Spleen (tissue), 11 donors: ENCODE measurements around the gene DYSF. TPM values are rescaled to one million over a fixed set of nuclear protein-coding genes. Genes with fewer than 3 reads are reported as not detected.

ENCODE experiments used
- DNase-seq: peaks from one replicate; pipeline ENCODE4 v3.0.0-alpha.2; 2020
- H3K27ac ChIP-seq, 8 donors: fragments of 200-600 bp; sonication (generic) in 7 of 8; 1 replicate in 4 of 8; 2 replicates in 4 of 8; pipeline versions ENCODE4 v1.5.0 to v1.8.0; 2016 to 2021; ENCODE audit warnings: inconsistent platforms in 4 of 8, mild to moderate bottlenecking in 4 of 8, moderate library complexity in 1 of 8
- H3K27me3 ChIP-seq, 7 donors: fragments of 200-600 bp; sonication (generic) in 6 of 7; replicated peaks in 1 of 7; 1 replicate in 4 of 7; 2 replicates in 3 of 7; pipeline versions ENCODE4 v1.5.0 to v1.8.0; 2016 to 2021; ENCODE audit warnings: inconsistent platforms in 3 of 7, mild to moderate bottlenecking in 1 of 7
- H3K36me3 ChIP-seq, 6 donors: fragments of 200-600 bp; sonication (generic) in 5 of 6; 1 replicate in 4 of 6; 2 replicates in 2 of 6; pipeline versions ENCODE4 v1.5.0 to v1.8.0; 2016 to 2021; ENCODE audit warnings: inconsistent platforms in 2 of 6
- H3K4me1 ChIP-seq, 6 donors: fragments of 200-600 bp; sonication (generic) in 5 of 6; 1 replicate in 3 of 6; 2 replicates in 3 of 6; pipeline versions ENCODE4 v1.5.0 to v1.8.0; 2016 to 2021; ENCODE audit warnings: inconsistent platforms in 3 of 6
- H3K4me3 ChIP-seq, 8 donors: fragments of 200-600 bp; sonication (generic) in 7 of 8; 1 replicate in 4 of 8; 2 replicates in 4 of 8; pipeline versions ENCODE4 v1.5.0 to v1.8.0; 2016 to 2021; ENCODE audit warnings: inconsistent platforms in 4 of 8, mild to moderate bottlenecking in 4 of 8, moderate library complexity in 2 of 8
- H3K9me3 ChIP-seq, 8 donors: fragments of 200-600 bp; sonication (generic) in 7 of 8; 1 replicate in 4 of 8; 2 replicates in 4 of 8; pipeline versions ENCODE4 v1.5.0 to v1.8.0; 2016 to 2021; ENCODE audit warnings: inconsistent platforms in 4 of 8
- POLR2A ChIP-seq, 3 donors: fragments of 450-650 bp; IDR thresholded peaks; one replicate each; pipeline ENCODE4 v1.5.1; 2017; ENCODE audit warnings: antibody characterized with exemption in 3 of 3, mild to moderate bottlenecking in 1 of 3
- POLR2AphosphoS5 ChIP-seq, 3 donors: sonication (generic); formaldehyde crosslinking; IDR thresholded peaks; one replicate each; pipeline ENCODE4 v1.5.1; 2017; ENCODE audit warnings: antibody characterized with exemption in 3 of 3
- WGBS, 5 donors: extraction: QIAGEN DNeasy Blood & Tissue Kit in 3 of 5; methylation state at CpG; one replicate each; pipeline versions ENCODE4 v1.1.5 to v1.1.7; 2013 to 2018; 5-methylcytosine and 5-hydroxymethylcytosine counted together
- intact Hi-C: fragments of 100-400 bp; cut with DNase I; formaldehyde crosslinking; loops from one replicate; pipeline ENCODE4 v1.15.0; 2023; ENCODE audit warnings: low total_unique reads
- polyA plus RNA-seq, 3 donors: library from polyadenylated mRNA; stranded (reverse); fragments of 200-250 nt; gene quantifications; one replicate each; pipeline ENCODE4 v1.2.1, GENCODE V29; 2013
- total RNA-seq, 7 donors: library from RNA; depleted of rRNA in 3 of 7; stranded (reverse); fragments of >200 nt in 3 of 7; fragmentation: NEBNext Ultra II Directional in 4 of 7; extraction: Animal tissue kit (Norgen Biotek cat#: 25700) in 4 of 7; gene quantifications; one replicate each; pipeline versions ENCODE4 v1.1.0 to v1.2.1, GENCODE V29; 2016 to 2021
- TF ChIP-seq, protein P1 (sequence below), 11 experiments: fragments of 200-600 bp in 7 of 11; fragments of 450-650 bp in 4 of 11; sonication (generic) in 4 of 11; IDR thresholded peaks in 8 of 11; conservative IDR thresholded peaks in 3 of 11; 1 replicate in 7 of 11; 2 replicates in 4 of 11; pipeline versions ENCODE4 v1.4.0 to v1.8.0; 2016 to 2021; ENCODE audit warnings: antibody characterized with exemption in 11 of 11, inconsistent platforms in 4 of 11, mild to moderate bottlenecking in 1 of 11
- donor health status: healthy with polysubstance abuse.
- donor health status: DM: no; HTN: no; CAD: no; lungs with moderate emphysema.
- donor health status: DM: no; HTN: no; CAD: no.
- donor health status: Bipolar disorder and iron deficiency.
- donor health status: healthy.
- donor health status: DM: no; HTN: no; CAD: no.
- donor health status: DM: yes; HTN: yes; CAD: no.

Gene DYSF
- total and polyA plus RNA-seq, 10 donors = 4.0 to 287 (median 124) TPM

DNA sequence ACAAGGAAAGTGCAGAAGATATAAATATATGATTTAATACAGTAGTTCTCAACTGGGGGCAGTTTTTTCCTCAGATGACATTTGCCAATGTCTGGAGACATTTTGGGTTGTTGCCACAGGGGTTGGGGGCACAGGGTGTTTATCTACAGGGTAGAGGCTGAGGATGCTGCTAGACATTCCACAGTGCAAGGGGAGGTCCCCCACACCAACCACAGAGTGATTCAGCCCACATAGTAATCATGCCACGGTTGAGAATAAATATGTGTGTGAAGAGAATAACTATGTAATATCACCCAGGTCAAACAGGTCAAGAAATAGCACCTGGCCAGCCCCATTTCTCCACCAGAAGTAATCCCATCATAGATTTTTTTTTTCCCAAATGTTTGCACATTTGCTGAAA, 17.9 kb downstream of the DYSF start:
- intact Hi-C loops = no loop called here
- H3K36me3 ChIP-seq = peaks cover 0 to 31% (median 0%) of the 10 kb centered on the region in 6 donors
- no peak for DNase-seq
- no peak for TF ChIP-seq POLR2AphosphoS5 (IDR thresholded peaks at IDR 0.05)
- TF ChIP-seq, protein P1, sequence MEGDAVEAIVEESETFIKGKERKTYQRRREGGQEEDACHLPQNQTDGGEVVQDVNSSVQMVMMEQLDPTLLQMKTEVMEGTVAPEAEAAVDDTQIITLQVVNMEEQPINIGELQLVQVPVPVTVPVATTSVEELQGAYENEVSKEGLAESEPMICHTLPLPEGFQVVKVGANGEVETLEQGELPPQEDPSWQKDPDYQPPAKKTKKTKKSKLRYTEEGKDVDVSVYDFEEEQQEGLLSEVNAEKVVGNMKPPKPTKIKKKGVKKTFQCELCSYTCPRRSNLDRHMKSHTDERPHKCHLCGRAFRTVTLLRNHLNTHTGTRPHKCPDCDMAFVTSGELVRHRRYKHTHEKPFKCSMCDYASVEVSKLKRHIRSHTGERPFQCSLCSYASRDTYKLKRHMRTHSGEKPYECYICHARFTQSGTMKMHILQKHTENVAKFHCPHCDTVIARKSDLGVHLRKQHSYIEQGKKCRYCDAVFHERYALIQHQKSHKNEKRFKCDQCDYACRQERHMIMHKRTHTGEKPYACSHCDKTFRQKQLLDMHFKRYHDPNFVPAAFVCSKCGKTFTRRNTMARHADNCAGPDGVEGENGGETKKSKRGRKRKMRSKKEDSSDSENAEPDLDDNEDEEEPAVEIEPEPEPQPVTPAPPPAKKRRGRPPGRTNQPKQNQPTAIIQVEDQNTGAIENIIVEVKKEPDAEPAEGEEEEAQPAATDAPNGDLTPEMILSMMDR (IDR thresholded peaks at IDR 0.05 in 8 of 11, conservative IDR thresholded peaks at IDR 0.05 in 3 of 11) = no peak
- no peak for TF ChIP-seq POLR2A (IDR thresholded peaks at IDR 0.05)
- H3K9me3 ChIP-seq = no peaks in the 10 kb centered on the region
- H3K4me1 ChIP-seq = peaks cover 8 to 95% (median 52%) of the 10 kb centered on the region in 6 donors
- peak overlapping the region in 1 of 8 donors; percentile 89 for H3K27ac ChIP-seq
- no peak overlapping the region for H3K4me3 ChIP-seq
- peaks cover 0 to 38% (median 5%) of the 10 kb centered on the region in 7 donors for H3K27me3 ChIP-seq
- WGBS, 5 donors = 45 to 67% (median 55%) methylated on average over 1 of the region's 1 CpG

DNA sequence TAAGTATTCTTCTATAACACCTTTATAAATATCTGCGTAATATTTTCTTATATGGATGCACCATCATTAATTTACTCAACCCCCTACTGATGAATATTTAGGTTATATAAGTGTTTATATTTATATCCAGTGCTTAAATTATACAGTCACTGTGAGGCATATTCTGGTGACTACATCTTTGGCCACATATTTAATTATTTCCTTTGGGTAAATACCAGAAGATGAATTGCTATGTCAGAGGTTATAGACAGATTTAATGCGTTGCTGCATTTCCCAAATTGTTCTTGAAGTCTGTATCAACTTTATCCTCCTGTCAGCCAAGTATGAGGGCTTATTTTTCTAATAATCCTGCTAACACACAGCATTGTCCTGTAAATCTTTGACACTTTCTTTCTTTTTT, 18.7 kb downstream of the DYSF start:
- Histone ChIP-seq H3K36me3 (peaks cover 0 to 31% (median 0%) of the 10 kb centered on the region in 6 donors), H3K27ac (peak overlapping the region in 2 of 8 donors; percentile 32 to 89), H3K4me3 (no peak overlapping the region), H3K27me3 (peaks cover 0 to 30% (median 0%) of the 10 kb centered on the region in 7 donors), H3K4me1 (peaks cover 10 to 95% (median 49%) of the 10 kb centered on the region in 6 donors), H3K9me3 (no peaks in the 10 kb centered on the region)
- 40 to 69% (median 61%) methylated on average over 2 of the region's 2 CpGs for WGBS, 5 donors
- intact Hi-C loops = no loop called here
- DNase-seq = no peak
- no peak for TF ChIP-seq POLR2A (IDR thresholded peaks at IDR 0.05)
- TF ChIP-seq, protein P1 (IDR thresholded peaks at IDR 0.05 in 8 of 11, conservative IDR thresholded peaks at IDR 0.05 in 3 of 11) = no peak
- TF ChIP-seq POLR2AphosphoS5 (IDR thresholded peaks at IDR 0.05) = no peak

DNA sequence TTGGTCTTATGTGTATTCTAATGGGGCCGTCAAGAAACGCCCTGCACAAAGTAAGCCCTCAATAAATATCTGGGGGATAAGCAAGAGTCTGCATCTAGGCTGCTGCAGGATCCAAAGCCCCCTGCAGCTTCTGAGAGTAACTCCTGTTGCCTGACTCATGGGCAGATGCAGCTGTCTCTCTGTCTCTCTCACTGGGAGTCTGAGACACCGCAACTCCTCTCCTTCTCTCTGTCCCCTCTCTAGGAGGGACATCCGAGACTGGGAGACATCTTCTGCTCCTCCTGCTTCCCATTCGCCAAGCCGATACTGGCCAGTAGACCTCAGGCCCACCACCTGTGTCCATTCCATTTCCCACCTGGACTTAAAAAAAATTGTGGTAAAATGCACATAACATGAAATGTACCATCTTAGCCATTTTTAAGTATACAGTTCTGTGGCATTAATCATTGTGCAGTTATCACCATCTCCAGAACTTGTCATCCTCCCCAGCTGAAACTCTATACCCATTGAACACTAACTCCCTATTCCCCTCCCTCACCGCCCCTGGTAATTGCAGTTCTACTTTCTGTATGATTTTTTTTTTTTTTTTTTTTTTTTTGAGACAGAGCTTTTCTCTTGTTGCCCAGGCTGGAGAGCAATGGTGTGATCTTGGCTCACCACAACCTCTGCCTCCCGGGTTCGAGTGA, 20.1 kb downstream of the DYSF start:
- H3K27me3 ChIP-seq = peaks cover 0 to 16% (median 0%) of the 10 kb centered on the region in 7 donors
- no peaks in the 10 kb centered on the region for H3K9me3 ChIP-seq
- H3K4me1 ChIP-seq = peaks cover 13 to 95% (median 49%) of the 10 kb centered on the region in 6 donors
- peak; percentile 45 for DNase-seq
- TF ChIP-seq, protein P1 (IDR thresholded peaks at IDR 0.05 in 8 of 11, conservative IDR thresholded peaks at IDR 0.05 in 3 of 11) = no peak
- TF ChIP-seq POLR2A (IDR thresholded peaks at IDR 0.05) (no peak), POLR2AphosphoS5 (IDR thresholded peaks at IDR 0.05) (no peak)
- H3K4me3 ChIP-seq = no peak overlapping the region
- 90 to 95% (median 91%) methylated on average over 9 of the region's 9 CpGs for WGBS, 5 donors
- H3K27ac ChIP-seq = peak overlapping the region in 7 of 8 donors; percentile 58 to 89 (median 85)
- H3K36me3 ChIP-seq = peaks cover 0 to 26% (median 0%) of the 10 kb centered on the region in 6 donors
- intact Hi-C loops = no loop called here

DNA sequence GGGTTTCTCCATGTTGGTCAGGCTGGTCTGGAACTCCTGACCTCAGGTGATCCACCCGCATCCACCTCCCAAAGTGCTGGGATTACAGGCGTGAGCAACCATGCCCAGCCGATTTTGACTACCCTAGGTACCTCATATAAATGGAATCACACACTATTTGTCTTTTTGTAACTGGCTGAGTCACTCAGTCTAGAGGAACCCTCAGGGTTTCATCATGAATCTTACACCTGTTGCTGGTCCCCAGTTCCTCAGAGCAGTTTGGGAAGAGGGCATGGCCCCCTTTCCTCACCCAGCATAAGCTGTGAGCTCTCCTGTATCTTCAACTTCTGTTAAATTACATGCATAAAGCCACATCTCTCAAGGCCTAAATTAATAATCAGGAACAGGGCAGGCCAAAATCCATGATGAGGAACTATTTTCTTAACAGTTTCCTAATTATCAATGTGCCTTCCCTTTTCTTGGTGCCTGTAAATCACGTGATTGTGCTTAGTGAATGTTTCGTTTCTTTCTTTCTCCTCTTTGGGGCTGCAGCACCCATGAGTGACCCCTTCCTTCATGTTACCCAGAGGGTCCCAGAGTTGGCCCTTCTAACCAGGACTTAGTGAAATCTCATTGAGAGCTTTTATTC, 20.9 kb downstream of the DYSF start:
- no peak for TF ChIP-seq POLR2A (IDR thresholded peaks at IDR 0.05)
- TF ChIP-seq POLR2AphosphoS5 (IDR thresholded peaks at IDR 0.05) = no peak
- TF ChIP-seq, protein P1 (IDR thresholded peaks at IDR 0.05 in 8 of 11, conservative IDR thresholded peaks at IDR 0.05 in 3 of 11) = no peak
- DNase-seq = peak; percentile 42
- Histone ChIP-seq H3K27ac (peak overlapping the region; percentile 51 to 89 (median 84)), H3K27me3 (peaks cover 0 to 8% (median 0%) of the 10 kb centered on the region in 7 donors), H3K4me3 (peak overlapping the region in 1 of 8 donors; percentile 40), H3K36me3 (peaks cover 0 to 26% (median 0%) of the 10 kb centered on the region in 6 donors), H3K4me1 (peaks cover 13 to 94% (median 47%) of the 10 kb centered on the region in 6 donors), H3K9me3 (no peaks in the 10 kb centered on the region)
- intact Hi-C loops = no loop called here
- WGBS, 5 donors = 47 to 70% (median 59%) methylated on average over 5 of the region's 5 CpGs
